SK-N-MC (cell line): ENCODE data around the gene COX7B.

Experiments
- EZH2 ChIP-seq: fragments of 200-600 bp; sonication (generic); IDR thresholded peaks from one replicate; pipeline ENCODE4 v1.6.1; 2017; ENCODE audit warnings: antibody characterized with exemption
- FOXP2 ChIP-seq: optimal IDR thresholded peaks from 2 replicates; pipeline ENCODE3; 2011; ENCODE audit warnings: mild to moderate bottlenecking, moderate library complexity; ENCODE audit not compliant: insufficient read depth; ENCODE audit errors: extremely low read length, control extremely low read depth
- POLR2AphosphoS5 ChIP-seq: IDR thresholded peaks from 2 replicates; pipeline ENCODE4 v1.6.1; 2012; ENCODE audit warnings: mild to moderate bottlenecking, low read depth, low read length, borderline replicate concordance

DNA sequence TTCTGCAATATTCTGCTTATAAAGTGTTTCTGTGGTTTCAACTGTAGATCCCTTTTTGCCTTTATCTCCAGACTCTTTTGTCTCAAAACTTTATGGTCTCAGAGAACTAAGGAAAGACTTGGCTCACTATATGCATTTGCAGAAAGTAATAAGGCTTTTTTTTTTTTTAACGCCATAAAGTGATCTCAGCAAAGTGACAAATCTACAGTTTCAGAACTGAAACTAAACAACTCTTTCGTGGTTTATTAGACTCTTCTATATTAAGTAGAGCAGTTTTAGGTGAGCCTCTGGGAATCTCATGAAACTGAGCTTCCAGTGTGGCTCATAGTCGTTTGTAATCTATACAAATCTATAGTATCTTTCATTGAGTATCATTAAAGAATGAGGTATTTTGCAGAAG is 26.5 kb downstream of the COX7B start:
- TF ChIP-seq POLR2AphosphoS5 = no peak
- TF ChIP-seq EZH2 = no peak
- TF ChIP-seq FOXP2 = no peak
